PC-9 (cell line): Measurements from ENCODE around the gene POP4. TPM values are rescaled to one million over a fixed set of nuclear protein-coding genes. Genes with fewer than 3 reads are reported as not detected.

Experiments
- BruUV-seq: library from RNA; stranded (reverse); fragments of 400-500 nt; replicated peaks from 2 replicates; lab custom pipeline; 2021; lab: Mats Ljungman, UMichigan
- CTCF ChIA-PET: fragments of 300-600 bp; sonication (Branson Sonifier 250); formaldehyde crosslinking; loops from one replicate; lab custom pipeline; 2022; ENCODE audit warnings: antibody characterized with exemption; lab: Charles Lee
- POLR2A ChIA-PET: fragments of 300-600 bp; sonication (Branson Sonifier 250); formaldehyde crosslinking; loops from one replicate; lab custom pipeline; 2022; ENCODE audit warnings: antibody characterized with exemption; ENCODE audit not compliant: unreplicated experiment; lab: Charles Lee
- DNase-seq, 2 experiments: peaks; one replicate each; pipeline versions ENCODE4 v3.0.0 to v3.0.0-alpha.2; 2015 to 2022; ENCODE audit warnings: mixed read lengths in 1 of 2
- H2AFZ ChIP-seq: fragments of 200-600 bp; sonication (generic); 2 replicates; pipeline ENCODE4 v1.8.1; 2017; ENCODE audit warnings: antibody characterized with exemption
- H3F3A ChIP-seq: fragments of 200-600 bp; sonication (generic); 2 replicates; pipeline ENCODE4 v1.8.1; 2017; ENCODE audit warnings: antibody characterized with exemption, mild to moderate bottlenecking, low read depth; ENCODE audit not compliant: insufficient read depth
- H3K27ac ChIP-seq: fragments of 200-600 bp; sonication (generic); 2 replicates; pipeline ENCODE4 v1.6.1; 2016; ENCODE audit warnings: mixed run types
- H3K27me3 ChIP-seq: fragments of 200-600 bp; sonication (generic); 2 replicates; pipeline ENCODE4 v1.6.1; 2016; ENCODE audit warnings: low read depth, mixed run types; ENCODE audit not compliant: insufficient read depth
- H3K36me3 ChIP-seq: fragments of 200-600 bp; sonication (generic); 2 replicates; pipeline ENCODE4 v1.6.1; 2016; ENCODE audit warnings: low read depth, mixed run types
- H3K4me1 ChIP-seq: fragments of 200-600 bp; sonication (generic); replicated peaks from 2 replicates; pipeline ENCODE4 v1.6.1; 2016; ENCODE audit warnings: mixed run types; ENCODE audit not compliant: insufficient read depth
- H3K4me2 ChIP-seq: fragments of 200-600 bp; sonication (generic); 2 replicates; pipeline ENCODE4 v1.6.1; 2017; ENCODE audit warnings: mixed run types
- H3K4me3 ChIP-seq: fragments of 200-600 bp; sonication (generic); 2 replicates; pipeline ENCODE4 v1.6.1; 2016; ENCODE audit warnings: mixed run types
- H3K79me2 ChIP-seq: fragments of 200-600 bp; sonication (generic); 2 replicates; pipeline ENCODE4 v1.6.1; 2017; ENCODE audit warnings: low read depth, mixed run types
- H3K9me2 ChIP-seq: fragments of 200-600 bp; sonication (generic); 2 replicates; pipeline ENCODE4 v1.8.1; 2017; ENCODE audit warnings: mild to moderate bottlenecking; ENCODE audit not compliant: insufficient read depth
- H3K9me3 ChIP-seq: fragments of 200-600 bp; sonication (generic); 2 replicates; pipeline ENCODE4 v1.8.1; 2016; ENCODE audit warnings: low read depth; ENCODE audit not compliant: insufficient read depth
- H4K20me1 ChIP-seq: fragments of 200-600 bp; sonication (generic); 2 replicates; pipeline ENCODE4 v1.8.1; 2017; ENCODE audit not compliant: insufficient read depth
- CTCF ChIP-seq: fragments of 200-600 bp; sonication (generic); conservative IDR thresholded peaks from 2 replicates; pipeline ENCODE4 v1.6.1; 2017; ENCODE audit warnings: mixed run types, antibody characterized with exemption, mild to moderate bottlenecking, moderate library complexity
- EZH2 ChIP-seq: fragments of 200-600 bp; sonication (generic); IDR thresholded peaks from 2 replicates; pipeline ENCODE4 v1.8.0; 2017; ENCODE audit warnings: antibody characterized with exemption, low read depth
- intact Hi-C: fragments of 100-400 bp; cut with micrococcal nuclease; formaldehyde crosslinking; loops from one replicate; pipeline ENCODE4 v1.10.0; 2022; ENCODE audit not compliant: unreplicated experiment
- total RNA-seq: library from RNA; stranded (reverse); gene quantifications from 2 replicates; pipeline ENCODE4 v1.2.3, GENCODE V29; 2021

The POP4 gene
- total RNA-seq, 1 experiment from 2014 or later: 66.6 TPM

- Histone ChIP-seq H2AFZ (no peak overlapping the region), H3K9me2 (no peaks in the 10 kb centered on the region), H3K4me2 (no peak overlapping the region), H3K4me1 (no peaks in the 10 kb centered on the region), H3K36me3 (no peaks in the 10 kb centered on the region), H3F3A (no peaks in the 10 kb centered on the region), H3K4me3 (no peak overlapping the region), H3K79me2 (no peaks in the 10 kb centered on the region), H3K27me3 (peaks cover 80% of the 10 kb centered on the region), H3K9me3 (no peaks in the 10 kb centered on the region), H3K27ac (no peak overlapping the region), H4K20me1 (no peaks in the 10 kb centered on the region)
- TF ChIP-seq CTCF: no peak
- TF ChIP-seq EZH2: no peak
- no TSS peak for BruUV-seq
- intact Hi-C loops: no loop called here
- no peak for DNase-seq
- POLR2A ChIA-PET: interaction anchor here (0.5 kb wide), 1 partner anchor 669 kb away, joined by 3 read pairs; no protein-coding TSS in a partner anchor
- CTCF ChIA-PET: no interaction called here
Measured at GRCh38 chr19:29569038-29569911, 36.8 kb upstream of the POP4 start.

GRCh38 chr19:29571181-29571580 lies 34.9 kb upstream of the POP4 start:
- no peak overlapping the region for H2AFZ ChIP-seq
- H3F3A ChIP-seq: no peaks in the 10 kb centered on the region
- peaks cover 85% of the 10 kb centered on the region for H3K27me3 ChIP-seq
- no peak for DNase-seq
- CTCF ChIA-PET: no interaction called here
- TF ChIP-seq CTCF: no peak
- no peak for TF ChIP-seq EZH2
- intact Hi-C loops: no loop called here
- H3K79me2 ChIP-seq: no peaks in the 10 kb centered on the region
- no peaks in the 10 kb centered on the region for H3K9me3 ChIP-seq
- H3K9me2 ChIP-seq: no peaks in the 10 kb centered on the region
- no peak overlapping the region for H3K4me2 ChIP-seq
- H3K4me1 ChIP-seq: no peaks in the 10 kb centered on the region
- H3K27ac ChIP-seq: no peak overlapping the region
- H3K36me3 ChIP-seq: no peaks in the 10 kb centered on the region
- no peak overlapping the region for H3K4me3 ChIP-seq
- BruUV-seq: no TSS peak
- no peaks in the 10 kb centered on the region for H4K20me1 ChIP-seq
- POLR2A ChIA-PET: no interaction called here

- ChIA-PET POLR2A (no interaction called here), CTCF (no interaction called here)
- intact Hi-C loops: no loop called here
- no peaks in the 10 kb centered on the region for H3K4me1 ChIP-seq
- no peaks in the 10 kb centered on the region for H3K9me2 ChIP-seq
- H3K27me3 ChIP-seq: peaks cover 98% of the 10 kb centered on the region
- no peaks in the 10 kb centered on the region for H4K20me1 ChIP-seq
- no peaks in the 10 kb centered on the region for H3F3A ChIP-seq
- TF ChIP-seq CTCF: no peak
- no peak for TF ChIP-seq EZH2
- no peaks in the 10 kb centered on the region for H3K9me3 ChIP-seq
- no peak overlapping the region for H3K4me2 ChIP-seq
- no peaks in the 10 kb centered on the region for H3K79me2 ChIP-seq
- no peaks in the 10 kb centered on the region for H3K36me3 ChIP-seq
- DNase-seq: no peak
- H3K4me3 ChIP-seq: no peak overlapping the region
- H3K27ac ChIP-seq: no peak overlapping the region
- H2AFZ ChIP-seq: no peak overlapping the region
- no TSS peak for BruUV-seq
Measured at GRCh38 chr19:29573486-29573885, 32.6 kb upstream of the POP4 start.
